HG03469 (cell line): ENCODE results near the gene ZNF221.
"Not testable (repeated sequence)": the region's sequence is repeated elsewhere in the genome, so short reads cannot be mapped to it uniquely, and the experiment has no call there.

Source experiments
- ATAC-seq: cut with Tn5 transposase; IDR thresholded peaks from one replicate; pipeline ENCODE4 v1.9.1; 2021; ENCODE audit warnings: mild to moderate bottlenecking, moderate library complexity, moderate number of reproducible peaks; ENCODE audit not compliant: unreplicated experiment

The ZNF221 gene

GRCh38 chr19:43950834-43951645 lies at the start of gene ZNF221:
ZNF221 (plus strand) TSS chr19:43951228; CDS start chr19:43962727, 11,499 bp downstream.
- no peak for ATAC-seq

GRCh38 chr19:43901395-43902390 lies 49.3 kb upstream of the ZNF221 start:
- no peak for ATAC-seq

- no peak for ATAC-seq
Observed at GRCh38 chr19:43902399-43902798, 48.6 kb upstream of the ZNF221 start.

GRCh38 chr19:43905897-43906296 lies 45.1 kb upstream of the ZNF221 start:
- no peak for ATAC-seq

- ATAC-seq = no peak
Observed at GRCh38 chr19:43906774-43907173, 44.3 kb upstream of the ZNF221 start.

GRCh38 chr19:43908659-43909058 lies 42.4 kb upstream of the ZNF221 start:
- ATAC-seq = no peak

- ATAC-seq = no peak
Observed at GRCh38 chr19:43910884-43911283, 40.1 kb upstream of the ZNF221 start.

GRCh38 chr19:43913383-43913782 lies 37.6 kb upstream of the ZNF221 start:
- ATAC-seq = no peak

GRCh38 chr19:43914051-43914450 lies 37.0 kb upstream of the ZNF221 start:
- ATAC-seq = no peak

- ATAC-seq = no peak
Observed at GRCh38 chr19:43923875-43924274, 27.2 kb upstream of the ZNF221 start.

- ATAC-seq = no peak
Observed at GRCh38 chr19:43928820-43929219, 22.2 kb upstream of the ZNF221 start.

GRCh38 chr19:43934055-43934984 lies 16.7 kb upstream of the ZNF221 start:
- ATAC-seq = no peak

- ATAC-seq = peak; percentile 72
Observed at GRCh38 chr19:43934985-43935708, 15.9 kb upstream of the ZNF221 start, which contains the start of gene ZNF45. ZNF45 (minus strand) TSS chr19:43935282; CDS start chr19:43922185, 13,097 bp downstream.

- no peak for ATAC-seq
Observed at GRCh38 chr19:43936188-43936587, 14.8 kb upstream of the ZNF221 start.

GRCh38 chr19:43939557-43940260 lies 11.3 kb upstream of the ZNF221 start:
- no peak for ATAC-seq

- ATAC-seq = no peak
Observed at GRCh38 chr19:43940719-43941118, 10.3 kb upstream of the ZNF221 start.

- ATAC-seq = no peak
Observed at GRCh38 chr19:43941209-43941608, 9.8 kb upstream of the ZNF221 start.

- not testable (repeated sequence) for ATAC-seq
Observed at GRCh38 chr19:43947412-43947811, 3.6 kb upstream of the ZNF221 start.

GRCh38 chr19:43949803-43950202 lies 1.2 kb upstream of the ZNF221 start:
- ATAC-seq = not testable (repeated sequence)
